ENCODE results near the gene VPS50.

Gene VPS50

GRCh38 chr7:93361853-93362252 is 129.7 kb downstream of the VPS50 start:
- no peak overlapping the region for H3K27ac ChIP-seq (ENCODE audit: low read depth, low read length)
- H4K20me1 ChIP-seq (ENCODE audit: control insufficient read depth, insufficient read depth, low read depth, low read length) = no peaks in the 10 kb centered on the region
- no peaks in the 10 kb centered on the region for H3K9me2 ChIP-seq (replicated peaks; ENCODE audit: control insufficient read depth, low read length)
- H3K4me3 ChIP-seq (ENCODE audit: low read length) = no peak overlapping the region
- TF ChIP-seq CTCF (IDR thresholded peaks at IDR 0.05; ENCODE audit: low read depth, low read length, poor library complexity, severe bottlenecking) = no peak
- no peak for TF ChIP-seq EZH2phosphoT487 (IDR thresholded peaks at IDR 0.05; ENCODE audit: borderline replicate concordance, low read length)
- H3K27me3 ChIP-seq (ENCODE audit: control insufficient read depth, low read length) = no peaks in the 10 kb centered on the region
- no peaks in the 10 kb centered on the region for H3K79me2 ChIP-seq (ENCODE audit: control insufficient read depth, low read length)
- no peaks in the 10 kb centered on the region for H3K4me1 ChIP-seq (ENCODE audit: control insufficient read depth, low read length)
- H3K9me3 ChIP-seq (ENCODE audit: control insufficient read depth, insufficient read depth, low read length) = no peaks in the 10 kb centered on the region
- H3K4me2 ChIP-seq (ENCODE audit: low read length) = no peak overlapping the region
- no peaks in the 10 kb centered on the region for H3F3A ChIP-seq (ENCODE audit: control insufficient read depth, insufficient read depth)
- H3K36me3 ChIP-seq (ENCODE audit: control insufficient read depth, low read length) = no peaks in the 10 kb centered on the region

- Histone ChIP-seq H3K4me1 (ENCODE audit: control insufficient read depth, low read length) (no peaks in the 10 kb centered on the region), H3K79me2 (ENCODE audit: control insufficient read depth, low read length) (no peaks in the 10 kb centered on the region), H3K4me2 (ENCODE audit: low read length) (no peak overlapping the region), H3K9me3 (ENCODE audit: control insufficient read depth, insufficient read depth, low read length) (no peaks in the 10 kb centered on the region), H3K4me3 (ENCODE audit: low read length) (no peak overlapping the region), H4K20me1 (ENCODE audit: control insufficient read depth, insufficient read depth, low read depth, low read length) (no peaks in the 10 kb centered on the region), H3K27me3 (ENCODE audit: control insufficient read depth, low read length) (no peaks in the 10 kb centered on the region), H3K27ac (ENCODE audit: low read depth, low read length) (no peak overlapping the region), H3F3A (ENCODE audit: control insufficient read depth, insufficient read depth) (no peaks in the 10 kb centered on the region), H3K36me3 (ENCODE audit: control insufficient read depth, low read length) (no peaks in the 10 kb centered on the region), H3K9me2 (replicated peaks; ENCODE audit: control insufficient read depth, low read length) (no peaks in the 10 kb centered on the region)
- TF ChIP-seq EZH2phosphoT487 (IDR thresholded peaks at IDR 0.05; ENCODE audit: borderline replicate concordance, low read length) (no peak), CTCF (IDR thresholded peaks at IDR 0.05; ENCODE audit: low read depth, low read length, poor library complexity, severe bottlenecking) (no peak)
These were observed 132.6 kb downstream of the VPS50 start for GRCh38 chr7:93364806-93365205.

GRCh38 chr7:93365341-93365740 is 133.2 kb downstream of the VPS50 start:
- Histone ChIP-seq H3K27ac (ENCODE audit: low read depth, low read length) (no peak overlapping the region), H3K9me2 (replicated peaks; ENCODE audit: control insufficient read depth, low read length) (no peaks in the 10 kb centered on the region), H3K4me3 (ENCODE audit: low read length) (no peak overlapping the region), H3F3A (ENCODE audit: control insufficient read depth, insufficient read depth) (no peaks in the 10 kb centered on the region), H3K9me3 (ENCODE audit: control insufficient read depth, insufficient read depth, low read length) (no peaks in the 10 kb centered on the region), H3K4me2 (ENCODE audit: low read length) (no peak overlapping the region), H3K4me1 (ENCODE audit: control insufficient read depth, low read length) (no peaks in the 10 kb centered on the region), H3K27me3 (ENCODE audit: control insufficient read depth, low read length) (no peaks in the 10 kb centered on the region), H3K79me2 (ENCODE audit: control insufficient read depth, low read length) (no peaks in the 10 kb centered on the region), H4K20me1 (ENCODE audit: control insufficient read depth, insufficient read depth, low read depth, low read length) (no peaks in the 10 kb centered on the region), H3K36me3 (ENCODE audit: control insufficient read depth, low read length) (no peaks in the 10 kb centered on the region)
- TF ChIP-seq CTCF (IDR thresholded peaks at IDR 0.05; ENCODE audit: low read depth, low read length, poor library complexity, severe bottlenecking) (no peak), EZH2phosphoT487 (IDR thresholded peaks at IDR 0.05; ENCODE audit: borderline replicate concordance, low read length) (no peak)

- Histone ChIP-seq H3K4me1 (ENCODE audit: control insufficient read depth, low read length) (no peaks in the 10 kb centered on the region), H3K27me3 (ENCODE audit: control insufficient read depth, low read length) (no peaks in the 10 kb centered on the region), H3K4me3 (ENCODE audit: low read length) (no peak overlapping the region), H3K36me3 (ENCODE audit: control insufficient read depth, low read length) (no peaks in the 10 kb centered on the region), H4K20me1 (ENCODE audit: control insufficient read depth, insufficient read depth, low read depth, low read length) (no peaks in the 10 kb centered on the region), H3K27ac (ENCODE audit: low read depth, low read length) (no peak overlapping the region), H3K4me2 (ENCODE audit: low read length) (no peak overlapping the region), H3K9me3 (ENCODE audit: control insufficient read depth, insufficient read depth, low read length) (no peaks in the 10 kb centered on the region), H3K79me2 (ENCODE audit: control insufficient read depth, low read length) (no peaks in the 10 kb centered on the region), H3K9me2 (replicated peaks; ENCODE audit: control insufficient read depth, low read length) (no peaks in the 10 kb centered on the region), H3F3A (ENCODE audit: control insufficient read depth, insufficient read depth) (no peaks in the 10 kb centered on the region)
- TF ChIP-seq EZH2phosphoT487 (IDR thresholded peaks at IDR 0.05; ENCODE audit: borderline replicate concordance, low read length) (no peak), CTCF (IDR thresholded peaks at IDR 0.05; ENCODE audit: low read depth, low read length, poor library complexity, severe bottlenecking) (no peak)
These were observed 134.7 kb downstream of the VPS50 start for GRCh38 chr7:93366816-93367215.

Measured in DOHH2 (cell line).